Activated CD8-positive, alpha-beta memory T cell treated with anti-CD3 and anti-CD28 coated beads, Interleukin-2, amount 50 U/mL, for 4 hours (primary cell): ENCODE results near the gene PCDHGB3.

ENCODE experiments used
- DNase-seq: peaks from one replicate; pipeline ENCODE4 v3.0.0-alpha.2; 2020

Gene PCDHGB3

GRCh38 chr5:141421489-141421855, 51.4 kb downstream of the PCDHGB3 start:
- no peak for DNase-seq
